ENCODE measurements around the gene MPO. TPM values are rescaled to one million over a fixed set of nuclear protein-coding genes. Genes with fewer than 3 reads are reported as not detected.

MPO gene
- total RNA-seq, 1 experiment from 2014 or later, result not detected

DNA sequence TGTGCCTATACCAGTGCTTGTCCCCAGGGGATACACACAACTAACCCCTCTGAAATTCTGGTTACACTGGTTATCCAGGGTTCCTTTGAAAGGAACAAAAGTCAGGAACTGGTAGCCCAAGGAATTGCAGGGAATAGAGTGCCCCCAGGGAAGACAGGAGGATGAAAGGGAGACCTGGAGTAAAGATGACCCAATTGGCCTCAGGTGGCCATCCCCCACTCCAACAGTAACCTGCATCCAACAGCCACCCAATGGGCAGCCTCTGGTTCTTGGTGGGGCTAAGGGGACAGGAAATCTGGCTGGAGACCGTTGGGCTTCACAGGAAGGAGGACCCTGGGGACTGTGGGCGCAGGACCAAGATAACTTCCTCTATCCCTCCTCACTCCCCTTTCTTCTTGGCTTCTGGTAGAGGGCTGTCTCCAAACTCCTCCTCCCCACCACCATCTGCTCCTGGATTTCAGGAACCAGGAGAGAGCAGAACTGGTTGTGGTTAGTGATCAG lies 826 bp upstream of the MPO start:
- Histone ChIP-seq H3K4me2 (ENCODE audit: low read length) (no peak overlapping the region), H3K9ac (ENCODE audit: low read length) (no peak overlapping the region), H3K36me3 (ENCODE audit: control insufficient read depth in 1 of 2, insufficient read depth in 2 of 2, low read length in 2 of 2) (no peaks in the 10 kb centered on the region), H3K9me3 (ENCODE audit: control insufficient read depth in 1 of 2, insufficient read depth in 1 of 2, low read depth in 1 of 2, low read length in 2 of 2) (no peaks in the 10 kb centered on the region), H4K20me1 (ENCODE audit: insufficient read depth) (no peaks in the 10 kb centered on the region), H3K4me3 (replicated peaks in 1 of 2; ENCODE audit: low read depth in 1 of 2, low read length in 2 of 2) (no peak overlapping the region), H3K9me2 (ENCODE audit: insufficient read depth) (no peaks in the 10 kb centered on the region), H2AFZ (ENCODE audit: low read depth, low read length, poor library complexity, severe bottlenecking) (no peak overlapping the region), H3K79me2 (ENCODE audit: insufficient read depth, low read length) (no peaks in the 10 kb centered on the region), H3K27ac (ENCODE audit: low read depth, low read length) (no peak overlapping the region), H3K4me1 (ENCODE audit: control insufficient read depth in 1 of 2, insufficient read depth in 2 of 2, low read length in 2 of 2) (no peaks in the 10 kb centered on the region), H3K27me3 (ENCODE audit: insufficient read depth, low read length) (no peaks in the 10 kb centered on the region)
- intact Hi-C loops (cut with micrococcal nuclease), result no loop called here
- POLR2A ChIA-PET, result no interaction called here
- BruUV-seq (replicated peaks), result no TSS peak
- TF ChIP-seq, protein P1, sequence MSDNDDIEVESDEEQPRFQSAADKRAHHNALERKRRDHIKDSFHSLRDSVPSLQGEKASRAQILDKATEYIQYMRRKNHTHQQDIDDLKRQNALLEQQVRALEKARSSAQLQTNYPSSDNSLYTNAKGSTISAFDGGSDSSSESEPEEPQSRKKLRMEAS (IDR thresholded peaks at IDR 0.05), result no peak
- TF ChIP-seq POLR2A (IDR thresholded peaks at IDR 0.05; ENCODE audit: borderline replicate concordance, extremely low read depth, insufficient read depth, insufficient read length) (no peak), EZH2phosphoT487 (IDR thresholded peaks at IDR 0.05; ENCODE audit: borderline replicate concordance) (no peak), ZFX (IDR thresholded peaks at IDR 0.05) (no peak), POLR2AphosphoS5 (IDR thresholded peaks at IDR 0.05; ENCODE audit: low read depth, low read length) (no peak), CBX3 (IDR thresholded peaks at IDR 0.05; ENCODE audit: low read depth) (no peak), SRF (IDR thresholded peaks at IDR 0.05; ENCODE audit: low read depth) (no peak), FOSL1 (IDR thresholded peaks at IDR 0.05; ENCODE audit: low read depth) (no peak), EZH2 (IDR thresholded peaks at IDR 0.05) (no peak), ZNF274 (IDR thresholded peaks at IDR 0.05; ENCODE audit: low read depth, low read length) (no peak)
- TF ChIP-seq, protein P2, sequence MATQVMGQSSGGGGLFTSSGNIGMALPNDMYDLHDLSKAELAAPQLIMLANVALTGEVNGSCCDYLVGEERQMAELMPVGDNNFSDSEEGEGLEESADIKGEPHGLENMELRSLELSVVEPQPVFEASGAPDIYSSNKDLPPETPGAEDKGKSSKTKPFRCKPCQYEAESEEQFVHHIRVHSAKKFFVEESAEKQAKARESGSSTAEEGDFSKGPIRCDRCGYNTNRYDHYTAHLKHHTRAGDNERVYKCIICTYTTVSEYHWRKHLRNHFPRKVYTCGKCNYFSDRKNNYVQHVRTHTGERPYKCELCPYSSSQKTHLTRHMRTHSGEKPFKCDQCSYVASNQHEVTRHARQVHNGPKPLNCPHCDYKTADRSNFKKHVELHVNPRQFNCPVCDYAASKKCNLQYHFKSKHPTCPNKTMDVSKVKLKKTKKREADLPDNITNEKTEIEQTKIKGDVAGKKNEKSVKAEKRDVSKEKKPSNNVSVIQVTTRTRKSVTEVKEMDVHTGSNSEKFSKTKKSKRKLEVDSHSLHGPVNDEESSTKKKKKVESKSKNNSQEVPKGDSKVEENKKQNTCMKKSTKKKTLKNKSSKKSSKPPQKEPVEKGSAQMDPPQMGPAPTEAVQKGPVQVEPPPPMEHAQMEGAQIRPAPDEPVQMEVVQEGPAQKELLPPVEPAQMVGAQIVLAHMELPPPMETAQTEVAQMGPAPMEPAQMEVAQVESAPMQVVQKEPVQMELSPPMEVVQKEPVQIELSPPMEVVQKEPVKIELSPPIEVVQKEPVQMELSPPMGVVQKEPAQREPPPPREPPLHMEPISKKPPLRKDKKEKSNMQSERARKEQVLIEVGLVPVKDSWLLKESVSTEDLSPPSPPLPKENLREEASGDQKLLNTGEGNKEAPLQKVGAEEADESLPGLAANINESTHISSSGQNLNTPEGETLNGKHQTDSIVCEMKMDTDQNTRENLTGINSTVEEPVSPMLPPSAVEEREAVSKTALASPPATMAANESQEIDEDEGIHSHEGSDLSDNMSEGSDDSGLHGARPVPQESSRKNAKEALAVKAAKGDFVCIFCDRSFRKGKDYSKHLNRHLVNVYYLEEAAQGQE (IDR thresholded peaks at IDR 0.05; ENCODE audit: low read depth), result no peak
- TF ChIP-seq, protein P3, sequence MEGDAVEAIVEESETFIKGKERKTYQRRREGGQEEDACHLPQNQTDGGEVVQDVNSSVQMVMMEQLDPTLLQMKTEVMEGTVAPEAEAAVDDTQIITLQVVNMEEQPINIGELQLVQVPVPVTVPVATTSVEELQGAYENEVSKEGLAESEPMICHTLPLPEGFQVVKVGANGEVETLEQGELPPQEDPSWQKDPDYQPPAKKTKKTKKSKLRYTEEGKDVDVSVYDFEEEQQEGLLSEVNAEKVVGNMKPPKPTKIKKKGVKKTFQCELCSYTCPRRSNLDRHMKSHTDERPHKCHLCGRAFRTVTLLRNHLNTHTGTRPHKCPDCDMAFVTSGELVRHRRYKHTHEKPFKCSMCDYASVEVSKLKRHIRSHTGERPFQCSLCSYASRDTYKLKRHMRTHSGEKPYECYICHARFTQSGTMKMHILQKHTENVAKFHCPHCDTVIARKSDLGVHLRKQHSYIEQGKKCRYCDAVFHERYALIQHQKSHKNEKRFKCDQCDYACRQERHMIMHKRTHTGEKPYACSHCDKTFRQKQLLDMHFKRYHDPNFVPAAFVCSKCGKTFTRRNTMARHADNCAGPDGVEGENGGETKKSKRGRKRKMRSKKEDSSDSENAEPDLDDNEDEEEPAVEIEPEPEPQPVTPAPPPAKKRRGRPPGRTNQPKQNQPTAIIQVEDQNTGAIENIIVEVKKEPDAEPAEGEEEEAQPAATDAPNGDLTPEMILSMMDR (IDR thresholded peaks at IDR 0.05 in 2 of 3, conservative IDR thresholded peaks at IDR 0.05 in 1 of 3; ENCODE audit: borderline replicate concordance in 1 of 3, insufficient read depth in 1 of 3, low read depth in 2 of 3, low read length in 2 of 3), result no peak
- TF ChIP-seq, protein P4, sequence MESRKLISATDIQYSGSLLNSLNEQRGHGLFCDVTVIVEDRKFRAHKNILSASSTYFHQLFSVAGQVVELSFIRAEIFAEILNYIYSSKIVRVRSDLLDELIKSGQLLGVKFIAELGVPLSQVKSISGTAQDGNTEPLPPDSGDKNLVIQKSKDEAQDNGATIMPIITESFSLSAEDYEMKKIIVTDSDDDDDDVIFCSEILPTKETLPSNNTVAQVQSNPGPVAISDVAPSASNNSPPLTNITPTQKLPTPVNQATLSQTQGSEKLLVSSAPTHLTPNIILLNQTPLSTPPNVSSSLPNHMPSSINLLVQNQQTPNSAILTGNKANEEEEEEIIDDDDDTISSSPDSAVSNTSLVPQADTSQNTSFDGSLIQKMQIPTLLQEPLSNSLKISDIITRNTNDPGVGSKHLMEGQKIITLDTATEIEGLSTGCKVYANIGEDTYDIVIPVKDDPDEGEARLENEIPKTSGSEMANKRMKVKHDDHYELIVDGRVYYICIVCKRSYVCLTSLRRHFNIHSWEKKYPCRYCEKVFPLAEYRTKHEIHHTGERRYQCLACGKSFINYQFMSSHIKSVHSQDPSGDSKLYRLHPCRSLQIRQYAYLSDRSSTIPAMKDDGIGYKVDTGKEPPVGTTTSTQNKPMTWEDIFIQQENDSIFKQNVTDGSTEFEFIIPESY (IDR thresholded peaks at IDR 0.05; ENCODE audit: extremely low read depth, insufficient replicate concordance, low read length), result no peak
- DNase-seq (ENCODE audit: low read depth, low spot score) (no peak), ATAC-seq (no peak)
- CTCF ChIA-PET, result no interaction called here
- RAD21 ChIA-PET (ENCODE audit: low non-redundant PET in 1 of 2, low total read pairs in 2 of 2, uncharacterized antibody in 2 of 2, unreplicated experiment in 2 of 2), result no interaction called here
